Left lung (tissue), 10 donors: Measurements from ENCODE around the gene FAR2. TPM values are rescaled to one million over a fixed set of nuclear protein-coding genes. Genes with fewer than 3 reads are reported as not detected.
"Not testable (repeated sequence)": the region's sequence is repeated elsewhere in the genome, so short reads cannot be mapped to it uniquely, and the experiment has no call there.

ENCODE experiments used
- ATAC-seq: fragments of 200-7000 bp; cut with Tn5 transposase; one replicate; pipeline ENCODE4 v1.9.1; 2020; ENCODE audit warnings: moderate library complexity
- DNase-seq, 4 donors: peaks; one replicate each; pipeline ENCODE4 v3.0.0-alpha.2; 2013 to 2020
- H3K27ac ChIP-seq, 2 donors: fragments of 200-600 bp; sonication (generic) in 1 of 2; one replicate each; pipeline versions ENCODE4 v1.5.0 to v1.8.0; 2020 to 2021
- H3K27me3 ChIP-seq, 2 donors: fragments of 200-600 bp; sonication (generic) in 1 of 2; one replicate each; pipeline versions ENCODE4 v1.5.0 to v1.8.0; 2020 to 2021
- H3K36me3 ChIP-seq, 2 donors: fragments of 200-600 bp; sonication (generic) in 1 of 2; one replicate each; pipeline versions ENCODE4 v1.5.0 to v1.8.0; 2020 to 2021
- H3K4me1 ChIP-seq, 2 donors: fragments of 200-600 bp; one replicate each; pipeline ENCODE4 v1.8.0; 2021
- H3K4me3 ChIP-seq, 2 donors: fragments of 200-600 bp; sonication (generic) in 1 of 2; one replicate each; pipeline versions ENCODE4 v1.5.0 to v1.8.0; 2020 to 2021; ENCODE audit warnings: mild to moderate bottlenecking in 1 of 2
- H3K9me3 ChIP-seq, 2 donors: fragments of 200-600 bp; sonication (generic) in 1 of 2; one replicate each; pipeline versions ENCODE4 v1.5.0 to v1.8.0; 2020 to 2021
- intact Hi-C, 2 donors: fragments of 100-400 bp; cut with DNase I; formaldehyde crosslinking; loops; one replicate each; pipeline versions ENCODE4 v1.11.2 to v1.14.2; 2022
- polyA plus RNA-seq, 6 donors: library from polyadenylated mRNA; unstranded; fragments of 120-200 nt; gene quantifications; one replicate each; pipeline ENCODE4 v1.2.1, GENCODE V29; 2013; ENCODE audit not compliant: insufficient read length in 6 of 6
- total RNA-seq, 2 donors: library from RNA; stranded (reverse); fragmentation: NEBNext Ultra II Directional; extraction: Animal tissue kit (Norgen Biotek cat#: 25700); gene quantifications; one replicate each; pipeline ENCODE4 v1.2.1, GENCODE V29; 2021
- TF ChIP-seq, protein P1 (sequence below), 2 donors: fragments of 200-600 bp; sonication (generic) in 1 of 2; IDR thresholded peaks; one replicate each; pipeline versions ENCODE4 v1.5.0 to v1.8.0; 2021; ENCODE audit warnings: antibody characterized with exemption in 2 of 2
- donor health status: DM: no; HTN: yes; CAD: no.
- donor health status: DM: no; HTN: no; CAD: no.

Gene FAR2
- total and polyA plus RNA-seq, 8 donors = 6.6 to 17.4 (median 9.0) TPM

DNA sequence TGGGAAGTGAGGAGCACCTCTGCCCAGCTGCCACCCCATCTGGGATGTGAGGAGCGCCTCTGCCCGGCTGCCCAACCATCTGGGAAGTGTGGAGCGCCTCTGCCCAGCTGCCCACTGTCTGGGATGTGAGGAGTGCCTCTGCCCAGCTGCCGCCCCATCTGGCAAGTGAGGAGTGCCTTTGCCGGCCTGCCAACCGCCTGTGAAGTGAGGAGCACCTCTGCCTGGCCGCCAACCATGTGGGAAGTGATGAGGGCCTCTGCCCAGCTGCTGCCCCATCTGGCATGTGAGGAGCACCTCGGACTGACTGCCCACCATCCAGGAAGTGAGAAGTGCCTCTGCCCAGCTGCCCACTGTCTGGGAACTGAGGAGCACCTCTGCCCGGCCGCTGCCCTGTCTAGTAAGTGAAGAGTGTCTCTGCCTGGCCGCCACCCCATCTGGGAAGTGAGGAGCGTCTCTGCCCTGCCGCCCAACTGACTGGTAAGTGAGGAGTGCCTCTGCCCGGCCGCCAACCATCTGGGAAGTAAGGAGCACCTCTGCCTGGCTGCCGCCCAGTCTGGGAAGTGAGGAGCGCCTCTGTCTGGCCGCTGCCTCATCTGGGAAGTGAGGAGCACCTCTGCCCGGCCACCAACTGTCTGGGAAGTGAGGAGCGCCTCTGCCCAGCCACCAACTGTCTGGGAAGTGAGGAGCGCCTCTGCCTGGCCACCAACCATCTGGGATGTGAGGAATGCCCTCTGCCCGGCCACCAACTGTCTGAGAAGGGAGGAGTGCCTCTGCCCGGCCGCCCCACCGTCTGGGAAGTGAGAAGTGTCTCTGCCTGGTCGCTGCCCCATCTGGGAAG lies 22.6 kb downstream of the FAR2 start:
- peaks cover 0 to 5% of the 10 kb centered on the region in 2 donors for H3K36me3 ChIP-seq
- no peak overlapping the region for H3K4me3 ChIP-seq
- H3K9me3 ChIP-seq = peaks cover 0 to 4% of the 10 kb centered on the region in 2 donors
- no peak for ATAC-seq
- no peak overlapping the region for H3K27ac ChIP-seq
- intact Hi-C loops = no loop called here
- peak in 1 of 4 donors; percentile 78 for DNase-seq
- TF ChIP-seq, protein P1, sequence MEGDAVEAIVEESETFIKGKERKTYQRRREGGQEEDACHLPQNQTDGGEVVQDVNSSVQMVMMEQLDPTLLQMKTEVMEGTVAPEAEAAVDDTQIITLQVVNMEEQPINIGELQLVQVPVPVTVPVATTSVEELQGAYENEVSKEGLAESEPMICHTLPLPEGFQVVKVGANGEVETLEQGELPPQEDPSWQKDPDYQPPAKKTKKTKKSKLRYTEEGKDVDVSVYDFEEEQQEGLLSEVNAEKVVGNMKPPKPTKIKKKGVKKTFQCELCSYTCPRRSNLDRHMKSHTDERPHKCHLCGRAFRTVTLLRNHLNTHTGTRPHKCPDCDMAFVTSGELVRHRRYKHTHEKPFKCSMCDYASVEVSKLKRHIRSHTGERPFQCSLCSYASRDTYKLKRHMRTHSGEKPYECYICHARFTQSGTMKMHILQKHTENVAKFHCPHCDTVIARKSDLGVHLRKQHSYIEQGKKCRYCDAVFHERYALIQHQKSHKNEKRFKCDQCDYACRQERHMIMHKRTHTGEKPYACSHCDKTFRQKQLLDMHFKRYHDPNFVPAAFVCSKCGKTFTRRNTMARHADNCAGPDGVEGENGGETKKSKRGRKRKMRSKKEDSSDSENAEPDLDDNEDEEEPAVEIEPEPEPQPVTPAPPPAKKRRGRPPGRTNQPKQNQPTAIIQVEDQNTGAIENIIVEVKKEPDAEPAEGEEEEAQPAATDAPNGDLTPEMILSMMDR (IDR thresholded peaks at IDR 0.05) = no peak
- H3K27me3 ChIP-seq = no peaks in the 10 kb centered on the region
- H3K4me1 ChIP-seq = peaks cover 0 to 46% of the 10 kb centered on the region in 2 donors

DNA sequence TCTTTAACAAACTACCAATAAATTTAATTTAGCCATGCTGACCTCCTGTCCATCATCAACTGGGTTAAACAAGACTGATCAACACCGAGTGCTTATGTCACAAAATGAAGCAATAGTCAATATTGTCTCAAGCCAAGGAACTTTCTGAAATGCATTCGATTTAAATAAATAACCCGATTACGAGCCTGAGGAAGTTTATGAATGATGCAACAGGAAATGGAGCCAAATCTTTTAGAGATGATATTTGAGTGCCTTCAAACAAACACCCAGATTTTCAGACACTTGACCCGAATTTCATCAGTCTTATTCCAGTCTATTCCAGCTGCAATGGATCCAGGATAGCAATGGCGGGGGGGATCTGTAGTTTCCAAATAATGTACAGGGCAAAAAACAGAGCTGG lies 27.9 kb downstream of the FAR2 start:
- TF ChIP-seq, protein P1 (IDR thresholded peaks at IDR 0.05) = no peak
- no peak for ATAC-seq
- H3K36me3 ChIP-seq = peaks cover 0 to 3% of the 10 kb centered on the region in 2 donors
- H3K4me3 ChIP-seq = no peak overlapping the region
- H3K27ac ChIP-seq = no peak overlapping the region
- DNase-seq = no peak
- H3K4me1 ChIP-seq = peaks cover 0 to 7% of the 10 kb centered on the region in 2 donors
- peaks cover 0 to 4% of the 10 kb centered on the region in 2 donors for H3K9me3 ChIP-seq
- intact Hi-C loops = no loop called here
- H3K27me3 ChIP-seq = no peaks in the 10 kb centered on the region

DNA sequence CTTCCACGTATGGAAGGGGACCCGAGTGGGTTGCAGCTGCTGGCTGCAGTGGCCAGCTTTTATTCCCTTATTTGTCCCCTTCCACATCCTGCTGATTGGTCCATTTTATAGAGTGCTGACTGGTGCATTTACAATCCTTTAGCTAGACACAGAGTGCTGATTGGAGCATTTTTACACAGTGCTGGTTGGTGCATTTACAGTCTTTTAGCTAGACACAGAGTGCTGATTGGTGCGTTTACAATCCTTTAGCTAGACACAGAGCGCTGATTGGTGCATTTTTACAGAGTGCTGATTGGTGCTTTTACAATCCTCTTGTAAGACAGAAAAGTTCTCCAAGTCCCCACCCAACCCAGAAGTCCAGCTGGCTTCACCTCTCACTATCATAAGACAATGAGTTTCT lies 33.2 kb downstream of the FAR2 start:
- H3K36me3 ChIP-seq, ATAC-seq, H3K27ac ChIP-seq, H3K27me3 ChIP-seq, H3K4me3 ChIP-seq, intact Hi-C loops, H3K4me1 ChIP-seq, DNase-seq, H3K9me3 ChIP-seq: not testable (repeated sequence)

DNA sequence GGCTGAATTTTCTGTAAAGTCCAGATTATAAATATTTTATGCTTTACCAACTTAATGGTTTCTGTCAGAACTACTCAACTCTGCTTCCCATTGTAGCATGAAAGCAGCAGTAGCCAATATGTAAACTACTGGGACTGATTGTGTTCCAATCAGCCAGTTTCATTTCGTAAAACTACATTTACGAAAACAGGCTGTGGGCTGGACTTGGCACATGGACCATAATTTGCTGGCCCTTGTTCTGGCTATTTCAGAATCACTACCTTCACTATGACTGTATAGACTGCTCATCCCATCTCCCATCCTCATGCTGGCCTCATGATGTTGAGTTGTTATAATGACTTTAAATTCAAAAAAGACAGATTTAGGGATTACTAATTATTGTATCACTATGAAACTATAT lies 38.7 kb downstream of the FAR2 start:
- TF ChIP-seq, protein P1 (IDR thresholded peaks at IDR 0.05) = no peak
- Histone ChIP-seq H3K27me3 (no peaks in the 10 kb centered on the region), H3K4me1 (no peaks in the 10 kb centered on the region), H3K27ac (no peak overlapping the region), H3K36me3 (no peaks in the 10 kb centered on the region), H3K9me3 (no peaks in the 10 kb centered on the region), H3K4me3 (no peak overlapping the region)
- DNase-seq (no peak), ATAC-seq (no peak)
- intact Hi-C loops = no loop called here

DNA sequence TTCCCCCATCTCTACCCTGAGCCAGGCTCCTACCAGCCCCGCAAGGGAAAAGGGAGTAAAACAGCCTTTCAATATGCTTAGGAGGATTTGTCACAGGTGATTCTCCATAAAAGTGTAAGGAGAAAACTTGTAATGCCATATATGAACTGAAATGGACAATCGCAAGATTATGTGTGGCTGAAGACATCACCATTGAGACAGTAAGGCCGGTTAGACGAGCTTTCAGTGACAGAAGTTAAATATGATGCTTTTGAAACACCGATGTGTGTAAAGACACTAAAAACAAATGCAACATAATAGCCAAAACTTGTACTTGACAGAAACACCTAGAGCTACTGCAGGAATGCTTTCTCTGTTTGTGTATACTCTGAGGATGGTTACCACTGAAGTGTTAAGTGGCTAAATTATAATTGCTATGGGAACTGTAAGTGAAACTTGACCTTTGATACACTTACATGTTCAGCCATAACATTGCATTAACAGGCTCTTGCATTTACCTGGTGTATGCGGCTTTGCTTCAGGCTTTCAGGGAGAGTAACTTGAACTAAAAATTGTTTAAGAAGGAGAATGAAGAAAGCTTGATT lies 42.3 kb downstream of the FAR2 start:
- TF ChIP-seq, protein P1 (IDR thresholded peaks at IDR 0.05) = no peak
- Histone ChIP-seq H3K4me3 (no peak overlapping the region), H3K27me3 (no peaks in the 10 kb centered on the region), H3K9me3 (no peaks in the 10 kb centered on the region), H3K4me1 (no peaks in the 10 kb centered on the region), H3K36me3 (no peaks in the 10 kb centered on the region), H3K27ac (no peak overlapping the region)
- intact Hi-C loops = no loop called here
- ATAC-seq (no peak), DNase-seq (no peak)
